Psoas muscle (tissue), 8 donors: ENCODE measurements around the gene TMEM248. TPM values are rescaled to one million over a fixed set of nuclear protein-coding genes. Genes with fewer than 3 reads are reported as not detected.
"Not testable (repeated sequence)": the region's sequence is repeated elsewhere in the genome, so short reads cannot be mapped to it uniquely, and the experiment has no call there.

Source experiments
- ATAC-seq, 4 donors: fragments of 200-7000 bp; cut with Tn5 transposase; one replicate each; pipeline ENCODE4 v1.9.1; 2020; ENCODE audit warnings: moderate library complexity in 3 of 4, mild to moderate bottlenecking in 2 of 4
- DNase-seq, 2 donors: peaks; one replicate each; pipeline ENCODE4 v3.0.0-alpha.2; 2020
- H3K27ac ChIP-seq: fragments of 200-600 bp; one replicate; pipeline ENCODE4 v1.8.0; 2022
- H3K27me3 ChIP-seq, 3 donors: fragments of 200-600 bp in 1 of 3; one replicate each; pipeline versions ENCODE4 v1.6.1 to v1.8.0; 2013 to 2022; ENCODE audit warnings: low read length in 2 of 3, mild to moderate bottlenecking in 2 of 3, moderate library complexity in 1 of 3; ENCODE audit not compliant: insufficient read depth in 3 of 3
- H3K36me3 ChIP-seq, 2 donors: fragments of 200-600 bp in 1 of 2; one replicate each; pipeline versions ENCODE4 v1.6.1 to v1.8.0; 2013 to 2022; ENCODE audit warnings: low read depth in 1 of 2, mild to moderate bottlenecking in 1 of 2, moderate library complexity in 1 of 2; ENCODE audit not compliant: insufficient read depth in 1 of 2
- H3K4me1 ChIP-seq: fragments of 200-600 bp; one replicate; pipeline ENCODE4 v1.8.0; 2022
- H3K4me3 ChIP-seq: fragments of 200-600 bp; one replicate; pipeline ENCODE4 v1.8.0; 2022; ENCODE audit warnings: mild to moderate bottlenecking
- H3K9me3 ChIP-seq: fragments of 200-600 bp; one replicate; pipeline ENCODE4 v1.8.0; 2022
- CTCF ChIP-seq: fragments of 200-600 bp; IDR thresholded peaks from one replicate; pipeline ENCODE4 v1.8.0; 2022; ENCODE audit warnings: antibody characterized with exemption
- WGBS, 3 donors: extraction: QIAGEN DNeasy Blood & Tissue Kit; methylation state at CpG; one replicate each; pipeline versions ENCODE4 v1.1.6 to v1.1.7; 2013; 5-methylcytosine and 5-hydroxymethylcytosine counted together
- intact Hi-C, 2 donors: fragments of 100-400 bp; cut with DNase I; formaldehyde crosslinking; loops; one replicate each; pipeline versions ENCODE4 v1.11.0 to v1.14.2; 2022
- polyA plus RNA-seq, 3 donors: library from polyadenylated mRNA; stranded (reverse); fragments of 200-250 nt; gene quantifications; one replicate each; pipeline ENCODE4 v1.2.3, GENCODE V29; 2013
- total RNA-seq, 4 donors: library from RNA; stranded (reverse); fragmentation: NEBNext Ultra II Directional in 2 of 4; extraction: Animal tissue kit (Norgen Biotek cat#: 25700) in 2 of 4; gene quantifications; one replicate each; pipeline versions ENCODE4 v1.2.1 to v1.2.4, GENCODE V29; 2021 to 2023
- donor health status: healthy with polysubstance abuse.
- donor health status: DM: no; HTN: no; CAD: no; lungs with moderate emphysema.
- donor health status: Bipolar disorder and iron deficiency.
- donor health status: healthy.
- donor health status: DM: yes; HTN: yes; CAD: no.
- donor health status: DM: no; HTN: no; CAD: no.
- donor health status: DM: no; HTN: no; CAD: no.
- donor health status: DM: yes; HTN: yes; CAD: no.

The TMEM248 gene
- total and polyA plus RNA-seq, 7 donors, result 16.0 to 38.6 (median 33.9) TPM

DNA sequence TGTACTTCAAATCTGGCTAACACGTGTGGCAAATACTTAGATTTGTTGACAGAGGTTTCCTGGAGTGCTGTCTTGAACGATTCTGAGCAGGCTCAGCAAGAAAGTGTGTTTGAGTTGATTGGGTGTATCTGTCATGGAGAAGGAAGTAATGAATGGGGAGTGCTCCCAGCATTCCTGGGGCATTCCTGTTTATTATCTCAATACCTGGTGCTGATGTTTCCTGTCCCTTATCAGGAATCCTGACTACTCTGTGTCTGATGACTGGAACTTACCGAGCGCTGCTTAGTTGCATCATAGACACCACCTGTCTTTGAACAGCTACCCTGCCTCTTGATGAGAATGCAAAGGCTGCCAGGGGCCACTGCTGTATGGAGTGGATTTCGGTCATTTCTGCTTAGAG is 41.0 kb upstream of the TMEM248 start:
- DNase-seq (no peak), ATAC-seq (no peak)
- no peak for TF ChIP-seq CTCF
- intact Hi-C loops, result no loop called here
- Histone ChIP-seq H3K4me3 (no peak overlapping the region), H3K9me3 (no peaks in the 10 kb centered on the region), H3K4me1 (no peaks in the 10 kb centered on the region), H3K27ac (no peak overlapping the region), H3K36me3 (peaks cover 0 to 56% of the 10 kb centered on the region in 2 donors), H3K27me3 (no peaks in the 10 kb centered on the region)
- 70 to 80% (median 72%) methylated on average over 5 of the region's 5 CpGs for WGBS, 3 donors

DNA sequence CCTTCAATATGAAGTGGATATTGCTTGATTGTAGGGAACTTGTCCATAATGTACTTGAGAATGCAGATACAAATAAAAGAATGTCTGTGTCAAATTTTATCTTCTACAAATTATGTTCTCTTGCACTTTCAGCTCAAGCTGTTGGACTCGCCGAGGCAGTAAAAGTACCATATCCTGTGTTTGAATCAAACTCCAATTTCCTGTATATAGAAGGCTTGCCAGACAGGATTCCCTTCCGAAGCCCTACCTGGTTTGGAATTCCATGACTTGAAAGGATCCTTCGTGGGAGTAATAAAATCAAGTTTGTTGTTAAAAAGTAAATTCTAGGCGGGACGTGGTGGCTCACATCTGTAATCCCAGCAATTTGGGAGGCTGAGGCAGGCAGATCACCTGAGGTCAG is 40.4 kb upstream of the TMEM248 start:
- H3K4me1 ChIP-seq, intact Hi-C loops, H3K27ac ChIP-seq, H3K27me3 ChIP-seq, ATAC-seq, DNase-seq, H3K9me3 ChIP-seq, H3K4me3 ChIP-seq: not testable (repeated sequence)
- peaks cover 0 to 61% of the 10 kb centered on the region in 2 donors for H3K36me3 ChIP-seq
- WGBS, 3 donors, result 82 to 88% (median 86%) methylated on average over 6 of the region's 6 CpGs

DNA sequence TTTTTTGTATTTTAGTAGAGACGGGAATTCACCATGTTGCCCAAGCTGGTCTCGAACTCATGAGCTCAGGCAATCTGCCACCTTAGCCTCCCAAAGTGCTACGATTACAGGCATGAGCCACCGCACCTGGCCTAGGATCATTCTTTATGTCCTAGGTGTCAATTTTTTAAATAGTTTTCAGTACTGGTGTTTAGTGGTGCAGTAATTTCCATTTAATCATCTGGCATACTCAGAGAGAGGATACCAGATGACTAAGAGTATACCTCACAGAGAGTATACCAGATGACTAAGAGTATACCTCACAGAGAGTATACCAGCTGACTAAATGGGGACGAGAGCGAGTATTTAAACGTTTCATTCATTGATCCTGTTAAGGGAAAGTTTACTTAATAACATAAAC is 37.3 kb upstream of the TMEM248 start:
- TF ChIP-seq CTCF, result no peak
- WGBS, 3 donors, result 92 to 94% (median 93%) methylated on average over 7 of the region's 7 CpGs
- Histone ChIP-seq H3K27ac (no peak overlapping the region), H3K4me1 (no peaks in the 10 kb centered on the region), H3K36me3 (peaks cover 2 to 67% of the 10 kb centered on the region in 2 donors), H3K4me3 (no peak overlapping the region), H3K9me3 (no peaks in the 10 kb centered on the region), H3K27me3 (no peaks in the 10 kb centered on the region)
- no peak for DNase-seq
- no peak for ATAC-seq
- intact Hi-C loops, result no loop called here

DNA sequence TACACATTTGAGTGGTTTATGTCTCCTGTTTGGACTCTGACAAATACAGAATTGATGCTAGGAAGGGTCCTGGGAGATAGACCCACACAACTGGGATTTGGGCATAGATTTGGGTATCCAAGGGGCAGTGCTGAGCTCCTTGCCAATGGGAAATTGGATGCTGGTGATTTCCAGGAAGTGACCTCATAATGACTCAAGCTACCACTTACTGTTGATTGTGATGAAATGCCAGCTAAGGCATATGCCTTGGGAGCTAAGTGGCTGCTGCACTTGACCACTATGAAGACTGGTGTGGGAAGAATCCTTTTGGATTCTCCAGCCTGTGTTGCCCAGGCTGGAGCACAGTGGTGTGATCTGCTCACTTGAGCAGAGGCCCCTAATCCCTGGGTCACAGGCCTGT is 36.5 kb upstream of the TMEM248 start:
- H3K4me3 ChIP-seq, H3K4me1 ChIP-seq, ATAC-seq, H3K27me3 ChIP-seq, intact Hi-C loops, DNase-seq, H3K9me3 ChIP-seq, H3K27ac ChIP-seq: not testable (repeated sequence)
- peaks cover 2 to 60% of the 10 kb centered on the region in 2 donors for H3K36me3 ChIP-seq

- Histone ChIP-seq H3K27ac (no peak overlapping the region), H3K4me3 (no peak overlapping the region), H3K36me3 (peaks cover 2 to 62% of the 10 kb centered on the region in 2 donors), H3K4me1 (no peaks in the 10 kb centered on the region), H3K27me3 (no peaks in the 10 kb centered on the region), H3K9me3 (no peaks in the 10 kb centered on the region)
- WGBS, 3 donors, result 78 to 92% (median 84%) methylated on average over 4 of the region's 4 CpGs
- DNase-seq (no peak), ATAC-seq (no peak)
- TF ChIP-seq CTCF, result no peak
- intact Hi-C loops, result no loop called here
Observed at GRCh38 chr7:66886152-66886551, 34.9 kb upstream of the TMEM248 start.

GRCh38 chr7:66888223-66888622 is 32.8 kb upstream of the TMEM248 start:
- H3K4me1 ChIP-seq, DNase-seq, intact Hi-C loops, H3K27me3 ChIP-seq, H3K27ac ChIP-seq, ATAC-seq, H3K9me3 ChIP-seq, H3K4me3 ChIP-seq: not testable (repeated sequence)
- H3K36me3 ChIP-seq, result peaks cover 2 to 50% of the 10 kb centered on the region in 2 donors
- WGBS, 3 donors, result 72 to 80% (median 79%) methylated on average over 3 of the region's 3 CpGs
